ENCODE results near the gene NKAIN4.

Gene NKAIN4

GRCh38 chr20:63246490-63247288 is 7.6 kb downstream of the NKAIN4 start:
- Histone ChIP-seq H3K27me3 (ENCODE audit: insufficient read depth, low read length) (0 out of 2 replicates have a peak, but pooled peaks cover under 1% of the 10 kb centered on the region), H3K4me1 (ENCODE audit: control insufficient read depth, insufficient read depth, low read length, unreplicated experiment) (no peaks in the 10 kb centered on the region), H3K36me3 (ENCODE audit: insufficient read depth, low read length) (no peaks in the 10 kb centered on the region), H3K4me3 (ENCODE audit: low read depth, low read length) (no peak overlapping the region), H3K27ac (ENCODE audit: low read depth, low read length) (no peak overlapping the region), H2AFZ (ENCODE audit: low read length, unreplicated experiment) (no peak overlapping the region), H3K79me2 (ENCODE audit: control insufficient read depth, insufficient read depth, low read length, unreplicated experiment) (no peaks in the 10 kb centered on the region)

- no peaks in the 10 kb centered on the region for H3K36me3 ChIP-seq (ENCODE audit: insufficient read depth, low read length)
- H3K4me3 ChIP-seq (ENCODE audit: low read depth, low read length), result no peak overlapping the region
- H3K27me3 ChIP-seq (ENCODE audit: insufficient read depth, low read length), result no peaks in the 10 kb centered on the region
- H3K79me2 ChIP-seq (ENCODE audit: control insufficient read depth, insufficient read depth, low read length, unreplicated experiment), result no peaks in the 10 kb centered on the region
- no peak overlapping the region for H2AFZ ChIP-seq (ENCODE audit: low read length, unreplicated experiment)
- no peak overlapping the region for H3K27ac ChIP-seq (ENCODE audit: low read depth, low read length)
- no peaks in the 10 kb centered on the region for H3K4me1 ChIP-seq (ENCODE audit: control insufficient read depth, insufficient read depth, low read length, unreplicated experiment)
Measured at GRCh38 chr20:63244468-63244867, 9.8 kb downstream of the NKAIN4 start.

DNA sequence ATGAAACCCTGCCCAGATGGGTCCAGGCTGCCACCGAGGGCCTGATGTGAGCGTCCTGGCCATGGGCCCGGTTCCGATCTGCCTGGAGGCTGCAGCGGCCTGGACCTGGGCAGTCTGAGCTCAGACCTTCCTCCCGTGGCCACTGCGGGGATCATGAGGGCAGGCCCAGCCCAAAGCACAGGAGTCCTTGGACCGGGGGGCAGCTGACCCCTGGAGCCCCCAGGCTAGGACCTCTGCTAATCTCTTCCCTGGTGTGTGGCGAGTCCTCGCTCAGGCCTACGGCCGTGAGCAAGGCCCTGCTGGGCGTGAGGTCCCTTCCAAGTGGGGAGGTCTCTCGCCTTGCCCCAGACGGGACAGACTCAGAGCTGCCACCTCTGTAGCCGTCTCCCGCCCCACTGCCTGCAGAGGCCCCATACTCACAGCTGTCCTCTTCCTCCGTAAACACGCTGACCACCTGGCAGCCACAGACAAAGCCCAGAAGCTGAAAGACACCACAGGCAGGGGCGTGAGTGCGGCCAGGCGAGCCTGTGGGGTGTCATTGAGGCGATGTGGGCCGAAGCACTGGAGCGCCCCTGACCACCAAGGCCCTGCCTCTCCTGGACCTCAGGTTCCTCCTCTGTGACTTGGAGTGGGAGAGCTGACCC is 10.5 kb downstream of the NKAIN4 start:
- Histone ChIP-seq H3K36me3 (ENCODE audit: insufficient read depth, low read length) (no peaks in the 10 kb centered on the region), H2AFZ (ENCODE audit: low read length, unreplicated experiment) (no peak overlapping the region), H3K27ac (ENCODE audit: low read depth, low read length) (no peak overlapping the region), H3K4me3 (ENCODE audit: low read depth, low read length) (no peak overlapping the region), H3K4me1 (ENCODE audit: control insufficient read depth, insufficient read depth, low read length, unreplicated experiment) (no peaks in the 10 kb centered on the region), H3K27me3 (ENCODE audit: insufficient read depth, low read length) (no peaks in the 10 kb centered on the region), H3K79me2 (ENCODE audit: control insufficient read depth, insufficient read depth, low read length, unreplicated experiment) (no peaks in the 10 kb centered on the region)

- no peaks in the 10 kb centered on the region for H3K27me3 ChIP-seq (ENCODE audit: insufficient read depth, low read length)
- no peaks in the 10 kb centered on the region for H3K36me3 ChIP-seq (ENCODE audit: insufficient read depth, low read length)
- H3K79me2 ChIP-seq (ENCODE audit: control insufficient read depth, insufficient read depth, low read length, unreplicated experiment), result no peaks in the 10 kb centered on the region
- H3K27ac ChIP-seq (ENCODE audit: low read depth, low read length), result no peak overlapping the region
- H3K4me3 ChIP-seq (ENCODE audit: low read depth, low read length), result no peak overlapping the region
- H3K4me1 ChIP-seq (ENCODE audit: control insufficient read depth, insufficient read depth, low read length, unreplicated experiment), result no peaks in the 10 kb centered on the region
- H2AFZ ChIP-seq (ENCODE audit: low read length, unreplicated experiment), result no peak overlapping the region
Measured at GRCh38 chr20:63242736-63243135, 11.5 kb downstream of the NKAIN4 start.

DNA sequence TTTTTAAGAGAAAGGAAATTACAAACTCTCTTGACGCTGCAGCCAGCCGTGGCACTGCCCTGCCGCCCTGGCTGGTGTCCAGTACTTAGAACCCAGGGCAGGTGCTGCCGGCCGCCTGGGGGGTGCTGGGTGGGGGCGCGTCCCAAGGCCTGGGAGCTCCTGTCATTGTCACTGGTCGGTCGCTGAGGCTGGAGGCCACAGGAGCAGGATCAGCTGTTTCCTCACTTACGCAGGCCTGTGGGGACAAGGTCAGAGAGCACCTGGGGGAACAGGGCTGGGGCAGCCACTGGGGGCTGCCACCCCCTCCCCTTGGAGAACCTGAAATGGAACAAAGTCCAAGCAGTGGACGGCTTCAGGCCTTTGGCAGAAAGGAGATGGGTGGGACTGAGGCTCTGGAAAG is 13.0 kb downstream of the NKAIN4 start:
- Histone ChIP-seq H3K27ac (ENCODE audit: low read depth, low read length) (no peak overlapping the region), H3K36me3 (ENCODE audit: insufficient read depth, low read length) (no peaks in the 10 kb centered on the region), H3K27me3 (ENCODE audit: insufficient read depth, low read length) (no peaks in the 10 kb centered on the region), H3K4me1 (ENCODE audit: control insufficient read depth, insufficient read depth, low read length, unreplicated experiment) (no peaks in the 10 kb centered on the region), H3K79me2 (ENCODE audit: control insufficient read depth, insufficient read depth, low read length, unreplicated experiment) (no peaks in the 10 kb centered on the region), H2AFZ (ENCODE audit: low read length, unreplicated experiment) (no peak overlapping the region), H3K4me3 (ENCODE audit: low read depth, low read length) (no peak overlapping the region)

GRCh38 chr20:63240004-63240403 is 14.3 kb downstream of the NKAIN4 start:
- no peak overlapping the region for H3K27ac ChIP-seq (ENCODE audit: low read depth, low read length)
- no peak overlapping the region for H2AFZ ChIP-seq (ENCODE audit: low read length, unreplicated experiment)
- H3K27me3 ChIP-seq (ENCODE audit: insufficient read depth, low read length), result no peaks in the 10 kb centered on the region
- no peaks in the 10 kb centered on the region for H3K79me2 ChIP-seq (ENCODE audit: control insufficient read depth, insufficient read depth, low read length, unreplicated experiment)
- no peaks in the 10 kb centered on the region for H3K36me3 ChIP-seq (ENCODE audit: insufficient read depth, low read length)
- no peaks in the 10 kb centered on the region for H3K4me1 ChIP-seq (ENCODE audit: control insufficient read depth, insufficient read depth, low read length, unreplicated experiment)
- H3K4me3 ChIP-seq (ENCODE audit: low read depth, low read length), result no peak overlapping the region

DNA sequence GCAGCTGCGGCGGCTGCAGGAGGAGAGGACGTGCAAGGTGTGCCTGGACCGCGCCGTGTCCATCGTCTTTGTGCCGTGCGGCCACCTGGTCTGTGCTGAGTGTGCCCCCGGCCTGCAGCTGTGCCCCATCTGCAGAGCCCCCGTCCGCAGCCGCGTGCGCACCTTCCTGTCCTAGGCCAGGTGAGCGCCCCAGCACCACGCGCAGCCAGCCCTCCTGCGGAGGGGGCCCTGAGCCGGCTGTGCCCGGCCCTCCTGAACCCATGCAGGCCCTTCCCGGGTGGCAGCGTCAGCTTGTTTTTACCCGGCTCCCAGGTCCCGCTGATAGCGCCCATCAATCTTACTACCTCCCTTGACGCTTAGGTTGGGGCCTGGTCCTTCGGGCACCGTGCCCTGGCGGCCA is 14.8 kb downstream of the NKAIN4 start:
- H3K4me3 ChIP-seq (ENCODE audit: low read depth, low read length), result no peak overlapping the region
- H3K27me3 ChIP-seq (ENCODE audit: insufficient read depth, low read length), result no peaks in the 10 kb centered on the region
- no peak overlapping the region for H3K27ac ChIP-seq (ENCODE audit: low read depth, low read length)
- H2AFZ ChIP-seq (ENCODE audit: low read length, unreplicated experiment), result no peak overlapping the region
- no peaks in the 10 kb centered on the region for H3K36me3 ChIP-seq (ENCODE audit: insufficient read depth, low read length)
- no peaks in the 10 kb centered on the region for H3K79me2 ChIP-seq (ENCODE audit: control insufficient read depth, insufficient read depth, low read length, unreplicated experiment)
- H3K4me1 ChIP-seq (ENCODE audit: control insufficient read depth, insufficient read depth, low read length, unreplicated experiment), result no peaks in the 10 kb centered on the region

- Histone ChIP-seq H3K4me3 (ENCODE audit: low read depth, low read length) (no peak overlapping the region), H3K27ac (ENCODE audit: low read depth, low read length) (no peak overlapping the region), H3K27me3 (ENCODE audit: insufficient read depth, low read length) (no peaks in the 10 kb centered on the region), H3K79me2 (ENCODE audit: control insufficient read depth, insufficient read depth, low read length, unreplicated experiment) (no peaks in the 10 kb centered on the region), H3K36me3 (ENCODE audit: insufficient read depth, low read length) (no peaks in the 10 kb centered on the region), H2AFZ (ENCODE audit: low read length, unreplicated experiment) (no peak overlapping the region), H3K4me1 (ENCODE audit: control insufficient read depth, insufficient read depth, low read length, unreplicated experiment) (no peaks in the 10 kb centered on the region)
Measured at GRCh38 chr20:63238514-63239125, 15.6 kb downstream of the NKAIN4 start.

DNA sequence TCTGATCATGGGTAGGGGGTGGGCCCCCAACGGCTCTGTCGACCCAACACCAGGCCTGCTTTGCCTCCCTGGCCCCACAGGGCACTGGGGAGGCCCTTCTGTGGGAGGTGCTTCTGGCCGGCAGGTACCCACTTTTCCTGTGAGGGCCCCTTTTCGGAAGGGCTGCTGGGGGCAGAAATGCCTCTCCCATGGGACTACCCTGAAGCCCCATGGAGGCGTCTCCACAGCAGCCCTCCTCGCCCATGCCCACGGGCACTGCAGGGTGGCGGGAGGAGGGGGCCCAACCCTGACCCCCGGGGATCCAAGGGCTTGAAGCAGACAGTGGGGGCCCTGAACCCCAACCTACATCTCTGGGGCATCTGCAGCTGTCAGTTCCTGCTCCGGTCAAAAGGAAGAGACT is 16.2 kb downstream of the NKAIN4 start:
- Histone ChIP-seq H3K27ac (ENCODE audit: low read depth, low read length) (no peak overlapping the region), H3K79me2 (ENCODE audit: control insufficient read depth, insufficient read depth, low read length, unreplicated experiment) (no peaks in the 10 kb centered on the region), H2AFZ (ENCODE audit: low read length, unreplicated experiment) (no peak overlapping the region), H3K4me3 (ENCODE audit: low read depth, low read length) (no peak overlapping the region), H3K4me1 (ENCODE audit: control insufficient read depth, insufficient read depth, low read length, unreplicated experiment) (peaks cover 2% of the 10 kb centered on the region), H3K36me3 (ENCODE audit: insufficient read depth, low read length) (no peaks in the 10 kb centered on the region), H3K27me3 (ENCODE audit: insufficient read depth, low read length) (no peaks in the 10 kb centered on the region)

GRCh38 chr20:63236116-63236837 is 18.0 kb downstream of the NKAIN4 start:
- Histone ChIP-seq H3K36me3 (ENCODE audit: insufficient read depth, low read length) (no peaks in the 10 kb centered on the region), H3K27me3 (ENCODE audit: insufficient read depth, low read length) (no peaks in the 10 kb centered on the region), H3K4me3 (ENCODE audit: low read depth, low read length) (no peak overlapping the region), H3K27ac (ENCODE audit: low read depth, low read length) (no peak overlapping the region), H3K79me2 (ENCODE audit: control insufficient read depth, insufficient read depth, low read length, unreplicated experiment) (no peaks in the 10 kb centered on the region), H3K4me1 (ENCODE audit: control insufficient read depth, insufficient read depth, low read length, unreplicated experiment) (peaks cover 20% of the 10 kb centered on the region), H2AFZ (ENCODE audit: low read length, unreplicated experiment) (no peak overlapping the region)

All from ACC112 (cell line).